ENCODE measurements around the gene MYORG.

The MYORG gene

DNA sequence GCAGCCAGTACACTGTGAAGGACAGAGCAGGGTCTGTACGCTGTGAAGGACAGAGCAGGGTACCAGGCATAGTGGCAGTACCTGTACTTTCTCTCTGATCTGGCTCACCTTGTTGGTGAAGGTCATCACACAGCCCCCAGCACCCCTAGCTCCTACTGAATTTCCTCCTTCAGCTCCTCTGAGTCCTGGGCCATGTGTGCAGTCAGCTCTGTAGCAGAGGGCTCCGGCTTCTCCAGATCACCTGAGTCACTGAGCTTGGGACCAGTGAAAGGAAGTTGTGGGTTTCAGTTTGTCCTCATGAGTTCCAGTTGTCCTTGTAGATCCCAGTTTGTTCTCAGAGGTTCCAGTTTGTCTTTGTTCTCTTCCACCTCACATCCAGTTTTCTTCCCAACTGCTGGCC is 41.8 kb downstream of the MYORG start:
- Histone ChIP-seq H3K4me1 (ENCODE audit: control insufficient read depth, insufficient read depth, low read length) (peaks cover 9% of the 10 kb centered on the region), H3K4me3 (ENCODE audit: insufficient read depth, low read depth, low read length) (no peak overlapping the region), H3K27me3 (ENCODE audit: control insufficient read depth, insufficient read depth, low read length, poor library complexity, severe bottlenecking) (no peaks in the 10 kb centered on the region), H3K9me3 (ENCODE audit: control insufficient read depth, low read length) (no peaks in the 10 kb centered on the region), H3K36me3 (ENCODE audit: control insufficient read depth, insufficient read depth, low read length) (peaks cover 15% of the 10 kb centered on the region), H3K27ac (ENCODE audit: insufficient read depth, low read depth, low read length, poor library complexity, severe bottlenecking) (no peak overlapping the region)
- WGBS, 2 experiments = 81 to 93% methylated on average over 2 of the region's 2 CpGs

DNA sequence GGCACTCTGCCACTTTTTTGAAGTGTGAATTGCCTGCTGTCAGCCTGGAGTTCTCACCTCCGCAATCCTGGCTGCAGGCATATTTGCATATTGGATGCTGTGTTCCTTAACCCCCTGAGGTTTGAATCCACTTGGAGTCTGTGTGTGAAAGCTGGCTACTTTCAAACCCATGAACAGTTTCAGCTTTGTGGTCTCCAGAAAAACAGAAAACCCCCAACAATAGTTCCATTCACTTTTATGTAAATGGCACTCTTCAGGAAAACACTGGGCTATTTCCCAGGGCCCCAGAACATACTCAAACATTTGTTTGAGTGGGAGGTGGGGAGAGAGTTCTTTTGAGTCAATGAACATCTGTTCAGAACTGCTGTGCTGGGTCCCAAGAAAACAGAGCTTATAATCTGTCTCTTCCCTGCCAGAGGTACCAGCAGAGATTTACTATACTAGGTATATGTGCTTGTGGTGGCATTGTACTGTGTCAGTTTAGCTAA is 42.3 kb downstream of the MYORG start:
- H3K9me3 ChIP-seq (ENCODE audit: control insufficient read depth, low read length) = no peaks in the 10 kb centered on the region
- H3K27ac ChIP-seq (ENCODE audit: insufficient read depth, low read depth, low read length, poor library complexity, severe bottlenecking) = no peak overlapping the region
- no peaks in the 10 kb centered on the region for H3K27me3 ChIP-seq (ENCODE audit: control insufficient read depth, insufficient read depth, low read length, poor library complexity, severe bottlenecking)
- no peak overlapping the region for H3K4me3 ChIP-seq (ENCODE audit: insufficient read depth, low read depth, low read length)
- peaks cover 10% of the 10 kb centered on the region for H3K36me3 ChIP-seq (ENCODE audit: control insufficient read depth, insufficient read depth, low read length)
- H3K4me1 ChIP-seq (ENCODE audit: control insufficient read depth, insufficient read depth, low read length) = peaks cover 9% of the 10 kb centered on the region
- 6 to 8% methylated on average over 1 of the region's 1 CpG for WGBS, 2 experiments

DNA sequence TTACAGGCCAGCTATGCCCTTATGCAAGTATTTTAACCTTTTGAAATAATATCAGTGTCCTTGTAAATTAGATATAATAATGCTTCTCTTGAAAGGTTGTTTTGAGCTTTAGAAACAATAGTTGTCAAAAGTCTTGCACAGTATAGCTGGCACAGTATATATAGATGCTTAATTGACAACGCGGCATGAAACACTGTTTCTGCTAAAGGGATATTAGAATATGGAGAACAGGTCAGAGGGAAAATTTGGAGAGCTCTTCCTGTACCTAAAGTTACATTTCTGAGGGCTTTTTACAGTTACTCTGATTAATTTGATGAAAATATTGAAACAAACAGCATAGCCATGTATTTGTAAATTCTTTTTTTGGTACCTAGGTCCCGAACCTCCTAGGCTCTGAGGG is 42.9 kb downstream of the MYORG start:
- Histone ChIP-seq H3K4me3 (ENCODE audit: insufficient read depth, low read depth, low read length) (no peak overlapping the region), H3K4me1 (ENCODE audit: control insufficient read depth, insufficient read depth, low read length) (peaks cover 9% of the 10 kb centered on the region), H3K27me3 (ENCODE audit: control insufficient read depth, insufficient read depth, low read length, poor library complexity, severe bottlenecking) (no peaks in the 10 kb centered on the region), H3K9me3 (ENCODE audit: control insufficient read depth, low read length) (no peaks in the 10 kb centered on the region), H3K27ac (ENCODE audit: insufficient read depth, low read depth, low read length, poor library complexity, severe bottlenecking) (no peak overlapping the region), H3K36me3 (ENCODE audit: control insufficient read depth, insufficient read depth, low read length) (peaks cover 4% of the 10 kb centered on the region)
- WGBS, 2 experiments = 53 to 64% methylated on average over 3 of the region's 3 CpGs

DNA sequence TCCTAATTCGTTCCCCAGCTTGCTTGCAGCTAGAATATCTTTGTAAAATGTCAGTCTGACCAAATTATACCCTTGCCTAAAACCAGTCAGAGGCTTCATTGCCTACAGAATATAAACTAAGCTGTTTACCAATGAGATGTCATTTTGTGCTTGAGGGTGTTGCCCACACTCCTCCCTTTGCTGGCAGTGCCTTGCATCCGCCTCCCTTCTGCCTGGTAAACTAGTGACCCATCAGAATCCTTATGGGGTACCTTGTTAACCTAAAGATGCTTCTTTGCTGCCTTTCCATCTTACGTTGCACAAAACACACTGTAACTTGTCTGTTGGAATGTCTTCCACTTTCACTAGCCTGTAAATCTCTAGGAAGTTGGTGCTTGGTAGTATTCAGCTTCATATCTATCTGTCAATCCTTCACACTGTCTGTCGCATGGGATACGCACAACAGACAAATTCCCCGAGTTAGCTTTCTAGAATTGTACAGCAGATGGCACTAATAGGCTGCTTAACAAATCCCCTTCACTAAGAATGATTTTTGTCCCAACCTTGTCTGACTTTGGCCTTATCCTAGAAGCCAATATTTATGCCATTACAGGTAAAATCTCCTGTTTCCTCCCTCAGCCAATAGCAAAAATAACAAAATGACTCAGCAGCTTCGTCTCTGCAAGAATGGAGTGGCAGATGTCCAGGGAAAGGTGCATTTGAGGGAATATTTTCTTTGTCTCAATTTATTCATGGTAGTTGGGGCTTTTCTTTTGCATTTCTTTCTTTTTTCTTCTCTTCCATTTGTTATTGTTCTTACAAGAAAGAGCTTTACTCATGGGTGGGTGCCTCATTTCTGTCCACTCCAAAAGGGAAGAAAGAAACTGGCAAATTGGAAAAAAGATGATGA is 44.4 kb downstream of the MYORG start:
- Histone ChIP-seq H3K36me3 (ENCODE audit: control insufficient read depth, insufficient read depth, low read length) (no peaks in the 10 kb centered on the region), H3K4me3 (ENCODE audit: insufficient read depth, low read depth, low read length) (no peak overlapping the region), H3K27me3 (ENCODE audit: control insufficient read depth, insufficient read depth, low read length, poor library complexity, severe bottlenecking) (no peaks in the 10 kb centered on the region), H3K9me3 (ENCODE audit: control insufficient read depth, low read length) (no peaks in the 10 kb centered on the region), H3K4me1 (ENCODE audit: control insufficient read depth, insufficient read depth, low read length) (peaks cover 12% of the 10 kb centered on the region), H3K27ac (ENCODE audit: insufficient read depth, low read depth, low read length, poor library complexity, severe bottlenecking) (no peak overlapping the region)
- WGBS, 2 experiments = 70 to 75% methylated on average over 7 of the region's 7 CpGs

DNA sequence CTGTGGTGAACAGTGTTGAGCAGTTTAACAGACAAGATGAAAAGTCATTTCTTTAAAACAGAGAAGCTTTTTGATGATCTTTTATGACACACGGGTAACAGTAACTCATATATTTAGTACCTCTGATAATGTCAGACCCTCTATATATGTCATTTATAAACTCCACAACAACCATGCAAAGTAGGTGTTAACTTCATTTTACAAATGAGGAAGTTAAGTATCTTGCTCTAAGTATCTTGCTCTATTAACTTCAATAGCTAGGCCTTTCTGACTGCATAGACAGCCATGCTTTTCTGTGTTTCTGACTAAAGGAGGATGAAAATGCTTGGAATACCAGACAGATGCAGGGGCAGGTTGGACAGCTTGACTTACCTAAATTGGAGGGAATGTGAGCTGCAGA is 45.5 kb downstream of the MYORG start:
- H3K36me3 ChIP-seq (ENCODE audit: control insufficient read depth, insufficient read depth, low read length) = no peaks in the 10 kb centered on the region
- H3K4me3 ChIP-seq (ENCODE audit: insufficient read depth, low read depth, low read length) = no peak overlapping the region
- H3K9me3 ChIP-seq (ENCODE audit: control insufficient read depth, low read length) = no peaks in the 10 kb centered on the region
- no peaks in the 10 kb centered on the region for H3K27me3 ChIP-seq (ENCODE audit: control insufficient read depth, insufficient read depth, low read length, poor library complexity, severe bottlenecking)
- H3K4me1 ChIP-seq (ENCODE audit: control insufficient read depth, insufficient read depth, low read length) = peaks cover 12% of the 10 kb centered on the region
- no peak overlapping the region for H3K27ac ChIP-seq (ENCODE audit: insufficient read depth, low read depth, low read length, poor library complexity, severe bottlenecking)
- WGBS, 2 experiments = 100% methylated on average over 1 of the region's 1 CpG; no CpG with 5 or more reads in 1 of the 2 experiments

DNA sequence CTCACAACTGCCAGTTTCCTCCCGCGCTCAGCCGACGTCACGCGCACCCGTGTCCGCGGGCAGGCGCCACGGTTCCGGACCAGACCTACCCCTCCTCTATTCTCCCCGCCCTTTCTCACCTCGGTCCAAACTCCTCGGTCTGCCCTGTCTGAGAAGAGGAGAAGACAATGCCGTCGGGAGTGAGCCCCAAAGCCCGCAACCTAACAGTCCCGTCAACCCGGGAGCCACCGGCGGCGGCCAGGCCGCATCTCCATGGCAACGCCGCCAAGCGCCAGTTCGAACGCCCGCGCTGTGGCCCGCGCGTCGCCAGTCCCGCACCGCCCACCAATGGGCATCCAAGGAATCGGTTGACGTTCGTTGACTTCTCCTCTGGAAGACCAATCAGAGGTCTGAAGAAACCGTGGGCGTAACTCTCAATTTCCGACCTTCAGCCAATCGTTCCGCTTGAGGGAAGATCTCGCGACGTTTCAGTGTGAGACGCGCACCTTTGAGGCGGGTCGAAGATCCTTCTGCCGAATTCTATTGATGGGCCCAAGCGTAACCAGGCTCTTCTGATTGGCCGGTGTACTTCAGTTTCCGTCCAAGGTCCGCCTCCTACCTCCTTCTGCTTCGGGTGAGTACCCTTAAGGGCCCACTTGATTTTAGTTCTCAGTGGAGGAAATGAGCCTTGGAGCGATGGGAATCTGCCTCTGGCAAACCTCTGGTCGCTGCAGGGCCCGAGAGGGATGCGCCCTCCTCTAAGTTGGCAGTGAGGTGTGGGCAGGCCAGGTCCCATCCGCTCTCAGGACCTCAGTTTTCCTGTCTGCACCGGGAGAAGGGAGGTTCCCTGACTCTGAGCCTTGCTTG is 47.5 kb downstream of the MYORG start, which contains the start of the genes KIF24 and NUDT2:
Gene KIF24, minus strand, starts transcription at position 282 of the 846 bp plus-strand sequence. CDS start 17,922 bp downstream, outside the sequence.
Gene NUDT2, plus strand, starts transcription at position 583 of the 846 bp plus-strand sequence. CDS start 9,471 bp downstream, outside the sequence.
- Histone ChIP-seq H3K4me3 (ENCODE audit: insufficient read depth, low read depth, low read length) (peak within 1 kb of the TSS; percentile 92), H3K36me3 (ENCODE audit: control insufficient read depth, insufficient read depth, low read length) (no peaks in the 10 kb centered on the region), H3K4me1 (ENCODE audit: control insufficient read depth, insufficient read depth, low read length) (peaks cover 5% of the 10 kb centered on the region), H3K27ac (ENCODE audit: insufficient read depth, low read depth, low read length, poor library complexity, severe bottlenecking) (peak within 1 kb of the TSS; percentile 86), H3K27me3 (ENCODE audit: control insufficient read depth, insufficient read depth, low read length, poor library complexity, severe bottlenecking) (no peaks in the 10 kb centered on the region), H3K9me3 (ENCODE audit: control insufficient read depth, low read length) (no peaks in the 10 kb centered on the region)
- WGBS, 2 experiments = 0% methylated on average over 64 of the region's 64 CpGs

DNA sequence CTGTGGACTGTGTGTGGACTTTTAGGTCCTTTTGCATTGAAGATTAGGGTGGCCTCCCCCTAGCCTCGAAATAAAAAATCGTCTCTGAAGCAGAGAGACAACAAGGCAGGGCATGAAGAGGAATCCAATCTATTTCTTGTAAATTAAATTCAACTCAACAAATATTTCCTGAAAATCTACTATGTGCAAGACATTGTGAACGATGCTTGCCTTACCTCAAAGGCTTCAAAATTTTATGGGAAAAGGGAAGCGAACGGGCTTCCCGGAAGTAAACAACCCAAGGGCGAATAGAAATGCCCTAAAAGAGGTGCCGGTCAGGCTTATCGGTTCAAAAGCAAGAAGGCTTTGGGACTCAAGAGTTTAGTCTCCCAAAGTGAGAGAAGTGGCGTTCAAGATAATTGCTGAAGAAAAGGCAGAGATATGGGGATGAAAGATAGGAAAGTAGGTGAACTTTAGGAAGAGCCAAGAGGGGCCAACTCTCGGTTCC is 48.2 kb downstream of the MYORG start:
- H3K4me3 ChIP-seq (ENCODE audit: insufficient read depth, low read depth, low read length) = peak overlapping the region; percentile 92

DNA sequence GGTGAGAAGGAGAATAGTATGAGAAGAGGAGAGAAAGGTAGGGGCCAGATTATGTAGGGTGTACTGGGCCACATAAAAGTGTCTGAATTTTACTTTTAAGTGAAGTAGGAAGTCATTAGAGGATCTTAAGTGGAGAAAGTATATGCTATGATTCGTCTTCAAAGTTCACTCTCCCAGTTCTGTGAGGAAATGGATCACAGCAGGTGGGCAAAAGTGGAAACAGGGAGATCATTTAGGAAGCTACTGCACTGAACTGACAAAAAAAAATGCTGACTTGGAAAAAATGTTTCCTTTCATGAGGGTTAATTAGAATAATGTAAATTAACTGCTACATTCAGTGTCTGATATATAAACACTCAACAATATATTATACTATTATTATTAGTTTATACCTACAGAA is 50.0 kb downstream of the MYORG start:
- Histone ChIP-seq H3K4me3 (ENCODE audit: insufficient read depth, low read depth, low read length) (no peak overlapping the region), H3K9me3 (ENCODE audit: control insufficient read depth, low read length) (no peaks in the 10 kb centered on the region), H3K27ac (ENCODE audit: insufficient read depth, low read depth, low read length, poor library complexity, severe bottlenecking) (no peak overlapping the region), H3K27me3 (ENCODE audit: control insufficient read depth, insufficient read depth, low read length, poor library complexity, severe bottlenecking) (no peaks in the 10 kb centered on the region), H3K4me1 (ENCODE audit: control insufficient read depth, insufficient read depth, low read length) (peaks cover 3% of the 10 kb centered on the region), H3K36me3 (ENCODE audit: control insufficient read depth, insufficient read depth, low read length) (no peaks in the 10 kb centered on the region)
- 78 to 79% methylated on average over 1 of the region's 1 CpG for WGBS, 2 experiments

More for the DNA sequence above, 48.2 kb downstream of the MYORG start:
- H3K27me3 ChIP-seq (ENCODE audit: control insufficient read depth, insufficient read depth, low read length, poor library complexity, severe bottlenecking) = no peaks in the 10 kb centered on the region
- WGBS, 2 experiments = 2 to 4% methylated on average over 11 of the region's 11 CpGs
- H3K9me3 ChIP-seq (ENCODE audit: control insufficient read depth, low read length) = no peaks in the 10 kb centered on the region
- no peaks in the 10 kb centered on the region for H3K36me3 ChIP-seq (ENCODE audit: control insufficient read depth, insufficient read depth, low read length)
- H3K27ac ChIP-seq (ENCODE audit: insufficient read depth, low read depth, low read length, poor library complexity, severe bottlenecking) = peak overlapping the region; percentile 82
- peaks cover 3% of the 10 kb centered on the region for H3K4me1 ChIP-seq (ENCODE audit: control insufficient read depth, insufficient read depth, low read length)

DNA sequence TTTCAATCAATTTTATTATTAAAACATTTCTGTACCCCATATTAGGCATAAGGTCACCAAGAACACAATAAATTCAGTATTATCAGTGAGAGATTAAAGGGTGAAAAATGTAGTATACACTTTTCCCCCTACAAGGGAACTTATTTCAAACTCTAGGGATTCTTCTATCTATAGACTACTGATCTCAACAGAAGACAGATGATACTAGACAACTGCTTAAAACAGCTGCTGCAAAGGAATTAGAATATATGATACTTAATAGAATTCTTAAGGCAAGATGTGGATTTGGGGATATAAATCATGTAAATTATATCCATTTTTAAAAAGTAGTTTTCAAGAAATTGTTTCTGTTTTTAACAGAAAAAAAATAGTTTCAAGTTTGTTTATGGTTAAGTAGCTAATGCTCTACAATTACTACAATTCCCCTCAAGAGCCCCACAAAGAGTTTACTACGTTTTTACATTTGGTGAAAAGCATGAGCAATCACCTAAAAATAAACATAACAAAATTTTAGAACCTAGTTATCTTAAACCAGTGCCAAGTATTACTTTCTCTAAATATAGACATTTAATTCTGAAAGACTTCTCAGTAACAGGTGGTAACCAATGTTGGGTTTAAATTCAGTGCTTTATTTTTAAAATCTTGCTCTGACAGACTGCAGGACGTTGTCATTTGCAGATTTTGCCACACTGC is 53.7 kb downstream of the MYORG start:
- H3K27ac ChIP-seq (ENCODE audit: insufficient read depth, low read depth, low read length, poor library complexity, severe bottlenecking) = no peak overlapping the region
- no peak overlapping the region for H3K4me3 ChIP-seq (ENCODE audit: insufficient read depth, low read depth, low read length)
- H3K27me3 ChIP-seq (ENCODE audit: control insufficient read depth, insufficient read depth, low read length, poor library complexity, severe bottlenecking) = no peaks in the 10 kb centered on the region
- WGBS, 2 experiments = 92 to 95% methylated on average over 2 of the region's 2 CpGs
- H3K36me3 ChIP-seq (ENCODE audit: control insufficient read depth, insufficient read depth, low read length) = no peaks in the 10 kb centered on the region
- H3K4me1 ChIP-seq (ENCODE audit: control insufficient read depth, insufficient read depth, low read length) = peaks cover 2% of the 10 kb centered on the region
- no peaks in the 10 kb centered on the region for H3K9me3 ChIP-seq (ENCODE audit: control insufficient read depth, low read length)
